Peyer's patch (tissue), 4 donors: ENCODE measurements around the gene SHISA9.

Experiments used
- CTCF ChIP-seq, 6 experiments: fragments of 450-650 bp in 4 of 6; fragments of 200-600 bp in 2 of 6; sonication (generic) in 1 of 6; IDR thresholded peaks; one replicate each; pipeline ENCODE4 v1.5.1; 2017 to 2019; ENCODE audit warnings: antibody characterized with exemption in 6 of 6, mild to moderate bottlenecking in 3 of 6, moderate library complexity in 1 of 6
- POLR2A ChIP-seq, 2 donors: fragments of 450-650 bp; IDR thresholded peaks; one replicate each; pipeline ENCODE4 v1.5.1; 2017; ENCODE audit warnings: antibody characterized with exemption in 2 of 2, mild to moderate bottlenecking in 2 of 2, moderate library complexity in 2 of 2

GRCh38 chr16:13229039-13229438, 327.6 kb downstream of the SHISA9 start:
- TF ChIP-seq CTCF (IDR thresholded peaks at IDR 0.05) (no peak), POLR2A (IDR thresholded peaks at IDR 0.05) (no peak)
